Upper lobe of left lung (tissue), 6 donors: Measurements from ENCODE around the gene WASF3. TPM values are rescaled to one million over a fixed set of nuclear protein-coding genes. Genes with fewer than 3 reads are reported as not detected.

Experiments
- ATAC-seq, 2 donors: fragments of 200-7000 bp; cut with Tn5 transposase; one replicate each; pipeline ENCODE4 v1.9.1; 2022; ENCODE audit warnings: mild to moderate bottlenecking in 2 of 2, moderate library complexity in 2 of 2; ENCODE audit not compliant: low FRiP score in 2 of 2
- DNase-seq, 2 donors: peaks; one replicate each; pipeline ENCODE4 v3.0.0-alpha.2; 2019 to 2020
- H3K27ac ChIP-seq, 4 donors: fragments of 200-600 bp; sonication (generic); one replicate each; pipeline ENCODE4 v1.5.1; 2016 to 2019
- H3K27me3 ChIP-seq, 4 donors: fragments of 200-600 bp; sonication (generic); one replicate each; pipeline ENCODE4 v1.5.1; 2017 to 2019
- H3K36me3 ChIP-seq, 4 donors: fragments of 200-600 bp; sonication (generic); one replicate each; pipeline ENCODE4 v1.5.1; 2016 to 2019
- H3K4me1 ChIP-seq, 4 donors: fragments of 200-600 bp; sonication (generic); one replicate each; pipeline ENCODE4 v1.5.1; 2018 to 2019
- H3K4me3 ChIP-seq, 4 donors: fragments of 200-600 bp; sonication (generic); one replicate each; pipeline ENCODE4 v1.5.1; 2017 to 2019; ENCODE audit warnings: mild to moderate bottlenecking in 2 of 4, moderate library complexity in 1 of 4
- H3K9me3 ChIP-seq, 4 donors: fragments of 200-600 bp; sonication (generic); one replicate each; pipeline ENCODE4 v1.5.1; 2018 to 2019
- CTCF ChIP-seq, 6 experiments: fragments of 450-650 bp in 4 of 6; fragments of 200-600 bp in 2 of 6; sonication (generic) in 2 of 6; IDR thresholded peaks; one replicate each; pipeline ENCODE4 v1.5.1; 2016 to 2019; ENCODE audit warnings: antibody characterized with exemption in 6 of 6
- EP300 ChIP-seq, 4 donors: sonication (generic); formaldehyde crosslinking; IDR thresholded peaks; one replicate each; pipeline ENCODE4 v1.5.1; 2017; ENCODE audit warnings: antibody characterized with exemption in 4 of 4, control low read depth in 2 of 4
- POLR2A ChIP-seq, 4 donors: fragments of 450-650 bp; IDR thresholded peaks; one replicate each; pipeline ENCODE4 v1.5.1; 2016 to 2017; ENCODE audit warnings: antibody characterized with exemption in 4 of 4, mild to moderate bottlenecking in 2 of 4
- POLR2AphosphoS5 ChIP-seq, 2 donors: sonication (generic); formaldehyde crosslinking; IDR thresholded peaks; one replicate each; pipeline ENCODE4 v1.5.1; 2017; ENCODE audit warnings: antibody characterized with exemption in 2 of 2
- WGBS, 2 donors: methylation state at CpG; one replicate each; pipeline ENCODE4 v1.1.5; 2017 to 2018; 5-methylcytosine and 5-hydroxymethylcytosine counted together
- total RNA-seq, 6 donors: library from RNA; depleted of rRNA in 4 of 6; stranded (reverse); fragments of >200 nt in 4 of 6; gene quantifications; one replicate each; pipeline versions ENCODE4 v1.1.0 to v1.2.1, GENCODE V29; 2016 to 2021
- donor health status: DM: no; HTN: no; CAD: no; lungs with moderate emphysema.
- donor health status: DM: no; HTN: yes; CAD: no; lungs with severe emphysema.

WASF3 gene
- total RNA-seq, 6 donors from 2014 or later, result 12.6 to 23.0 (median 20.2) TPM

GRCh38 chr13:26660766-26661165, 103.3 kb downstream of the WASF3 start:
- Histone ChIP-seq H3K4me1 (no peaks in the 10 kb centered on the region), H3K27ac (no peak overlapping the region), H3K4me3 (no peak overlapping the region), H3K36me3 (no peaks in the 10 kb centered on the region), H3K27me3 (no peaks in the 10 kb centered on the region), H3K9me3 (no peaks in the 10 kb centered on the region)
- no peak for TF ChIP-seq CTCF (IDR thresholded peaks at IDR 0.05)
- TF ChIP-seq POLR2AphosphoS5 (IDR thresholded peaks at IDR 0.05), result no peak
- DNase-seq (no peak), ATAC-seq (no peak)
- 64 to 89% methylated on average over 6 of the region's 6 CpGs for WGBS, 2 donors

DNA sequence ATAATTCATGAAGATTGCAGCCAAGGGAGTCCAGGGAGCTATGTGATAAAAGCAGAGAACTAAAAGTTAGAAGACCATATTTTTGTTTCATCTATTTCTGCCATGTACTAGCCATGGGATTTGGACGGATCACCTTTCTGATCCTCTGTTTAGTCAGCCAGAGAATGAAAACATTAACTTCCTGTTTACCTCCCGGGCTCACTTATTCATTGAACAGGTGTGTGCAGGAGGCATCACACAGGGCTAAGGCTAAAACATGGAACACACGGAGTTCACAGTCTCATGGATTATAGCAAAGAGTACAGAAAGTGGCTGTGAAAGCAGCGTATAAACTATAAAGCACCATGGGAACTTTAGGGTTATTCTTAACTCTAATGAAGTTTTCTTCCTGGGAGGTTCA, 106.3 kb downstream of the WASF3 start:
- 63 to 70% methylated on average over 4 of the region's 4 CpGs for WGBS, 2 donors
- no peaks in the 10 kb centered on the region for H3K4me1 ChIP-seq
- no peaks in the 10 kb centered on the region for H3K27me3 ChIP-seq
- TF ChIP-seq CTCF (IDR thresholded peaks at IDR 0.05) (no peak), POLR2A (IDR thresholded peaks at IDR 0.05) (no peak), POLR2AphosphoS5 (IDR thresholded peaks at IDR 0.05) (no peak), EP300 (IDR thresholded peaks at IDR 0.05) (no peak)
- H3K36me3 ChIP-seq, result no peaks in the 10 kb centered on the region
- DNase-seq (no peak), ATAC-seq (no peak)
- no peak overlapping the region for H3K4me3 ChIP-seq
- no peak overlapping the region for H3K27ac ChIP-seq
- no peaks in the 10 kb centered on the region for H3K9me3 ChIP-seq

DNA sequence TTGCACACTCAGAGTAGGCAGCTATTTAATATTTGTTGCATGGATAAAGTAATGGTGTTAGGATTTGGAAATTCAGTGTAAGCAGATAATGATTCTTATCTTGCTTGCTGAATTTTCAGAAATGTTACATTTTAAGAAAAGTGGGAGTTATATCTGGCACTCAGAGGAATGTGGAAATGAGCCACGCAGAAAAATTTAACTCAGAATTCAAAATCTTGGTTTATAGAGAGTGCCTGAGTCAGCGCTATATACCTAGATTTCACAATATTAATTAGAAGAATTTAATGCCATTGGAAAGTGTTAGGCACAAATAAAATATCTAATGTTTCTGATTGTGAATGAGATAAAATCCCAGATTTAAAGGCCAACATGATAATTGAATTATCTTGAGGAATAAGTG, 106.8 kb downstream of the WASF3 start:
- DNase-seq (no peak), ATAC-seq (no peak)
- no peaks in the 10 kb centered on the region for H3K27me3 ChIP-seq
- 92% methylated on average over 2 of the region's 2 CpGs for WGBS, 2 donors
- no peaks in the 10 kb centered on the region for H3K9me3 ChIP-seq
- no peak overlapping the region for H3K4me3 ChIP-seq
- H3K27ac ChIP-seq, result no peak overlapping the region
- no peaks in the 10 kb centered on the region for H3K4me1 ChIP-seq
- TF ChIP-seq CTCF (IDR thresholded peaks at IDR 0.05) (no peak), EP300 (IDR thresholded peaks at IDR 0.05) (no peak), POLR2AphosphoS5 (IDR thresholded peaks at IDR 0.05) (no peak), POLR2A (IDR thresholded peaks at IDR 0.05) (no peak)
- H3K36me3 ChIP-seq, result no peaks in the 10 kb centered on the region

- DNase-seq (no peak), ATAC-seq (no peak)
- 81 to 85% methylated on average over 3 of the region's 3 CpGs for WGBS, 2 donors
- Histone ChIP-seq H3K27ac (no peak overlapping the region), H3K36me3 (no peaks in the 10 kb centered on the region), H3K4me1 (no peaks in the 10 kb centered on the region), H3K9me3 (no peaks in the 10 kb centered on the region), H3K27me3 (no peaks in the 10 kb centered on the region), H3K4me3 (no peak overlapping the region)
- TF ChIP-seq EP300 (IDR thresholded peaks at IDR 0.05), result no peak
- no peak for TF ChIP-seq CTCF (IDR thresholded peaks at IDR 0.05)
- TF ChIP-seq POLR2A (IDR thresholded peaks at IDR 0.05), result no peak
- no peak for TF ChIP-seq POLR2AphosphoS5 (IDR thresholded peaks at IDR 0.05)
These were observed 107.4 kb downstream of the WASF3 start for GRCh38 chr13:26664876-26665275.

DNA sequence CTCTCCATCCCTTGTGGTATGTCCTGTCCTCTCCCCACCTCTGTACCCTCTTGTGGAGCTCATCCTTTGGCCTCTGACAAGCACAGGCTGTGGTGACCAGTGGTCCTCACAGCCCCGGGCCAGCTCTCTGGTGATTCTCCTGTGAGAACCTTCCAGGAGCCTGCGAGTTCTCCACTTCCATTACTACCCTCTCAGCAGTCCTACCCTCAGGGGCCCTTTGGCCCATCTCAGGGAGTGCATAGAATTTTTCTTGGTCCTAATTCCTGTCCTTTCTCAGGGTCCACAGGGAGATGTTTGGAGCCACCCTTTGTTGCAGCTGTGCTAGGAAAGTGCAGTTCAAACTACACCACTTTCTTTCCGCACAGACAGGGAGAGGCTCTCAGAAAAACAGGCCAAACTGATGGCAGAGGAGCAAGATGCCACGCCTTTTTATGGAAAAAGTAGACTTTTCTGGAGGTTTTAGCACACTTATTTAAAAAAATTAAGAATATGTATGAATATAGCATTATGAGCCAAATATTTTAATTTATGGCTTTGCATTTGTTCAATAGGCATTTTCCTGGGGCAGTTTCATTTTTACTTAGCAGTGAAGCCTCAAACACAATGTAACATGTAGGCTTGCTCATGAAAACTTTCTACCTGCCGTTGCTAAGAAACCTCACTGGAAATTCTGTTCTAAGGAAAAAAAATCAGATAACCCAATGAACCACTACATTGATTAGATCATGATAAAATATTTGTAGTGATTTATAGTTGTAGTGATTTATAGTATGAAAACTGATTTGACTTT, 111.1 kb downstream of the WASF3 start:
- H3K4me1 ChIP-seq, result no peaks in the 10 kb centered on the region
- ATAC-seq (no peak), DNase-seq (no peak)
- no peaks in the 10 kb centered on the region for H3K27me3 ChIP-seq
- no peaks in the 10 kb centered on the region for H3K9me3 ChIP-seq
- no peak overlapping the region for H3K27ac ChIP-seq
- no peak overlapping the region for H3K4me3 ChIP-seq
- WGBS, 2 donors, result 86 to 92% methylated on average over 5 of the region's 5 CpGs
- TF ChIP-seq EP300 (IDR thresholded peaks at IDR 0.05) (no peak), CTCF (IDR thresholded peaks at IDR 0.05) (no peak), POLR2AphosphoS5 (IDR thresholded peaks at IDR 0.05) (no peak), POLR2A (IDR thresholded peaks at IDR 0.05) (no peak)
- no peaks in the 10 kb centered on the region for H3K36me3 ChIP-seq
